ENCODE measurements around the gene SMAD6.

Gene SMAD6

DNA sequence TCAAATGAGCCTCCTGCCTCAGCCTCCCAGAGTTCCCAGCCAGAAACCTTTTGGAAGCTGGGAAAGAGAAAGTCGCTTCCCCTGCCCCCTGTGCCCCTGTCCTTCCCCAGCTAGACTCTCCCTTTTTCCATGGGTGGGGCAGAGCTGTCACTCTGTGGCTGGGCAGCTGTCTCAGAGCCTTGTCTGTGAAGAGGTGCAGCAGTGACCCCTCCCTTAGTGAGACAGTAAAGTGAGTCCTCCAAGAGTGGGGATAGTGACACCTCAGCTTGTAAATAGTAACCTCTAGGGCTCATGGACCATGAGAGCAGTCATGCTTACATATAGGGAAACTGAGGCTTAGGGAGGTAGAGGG, 76.3 kb downstream of the SMAD6 start:
- no peak for DNase-seq

GRCh38 chr15:66778716-66779115, 76.7 kb downstream of the SMAD6 start:
- no peak for DNase-seq

- no peak for DNase-seq
These were observed 77.4 kb downstream of the SMAD6 start for GRCh38 chr15:66779331-66780009.

DNA sequence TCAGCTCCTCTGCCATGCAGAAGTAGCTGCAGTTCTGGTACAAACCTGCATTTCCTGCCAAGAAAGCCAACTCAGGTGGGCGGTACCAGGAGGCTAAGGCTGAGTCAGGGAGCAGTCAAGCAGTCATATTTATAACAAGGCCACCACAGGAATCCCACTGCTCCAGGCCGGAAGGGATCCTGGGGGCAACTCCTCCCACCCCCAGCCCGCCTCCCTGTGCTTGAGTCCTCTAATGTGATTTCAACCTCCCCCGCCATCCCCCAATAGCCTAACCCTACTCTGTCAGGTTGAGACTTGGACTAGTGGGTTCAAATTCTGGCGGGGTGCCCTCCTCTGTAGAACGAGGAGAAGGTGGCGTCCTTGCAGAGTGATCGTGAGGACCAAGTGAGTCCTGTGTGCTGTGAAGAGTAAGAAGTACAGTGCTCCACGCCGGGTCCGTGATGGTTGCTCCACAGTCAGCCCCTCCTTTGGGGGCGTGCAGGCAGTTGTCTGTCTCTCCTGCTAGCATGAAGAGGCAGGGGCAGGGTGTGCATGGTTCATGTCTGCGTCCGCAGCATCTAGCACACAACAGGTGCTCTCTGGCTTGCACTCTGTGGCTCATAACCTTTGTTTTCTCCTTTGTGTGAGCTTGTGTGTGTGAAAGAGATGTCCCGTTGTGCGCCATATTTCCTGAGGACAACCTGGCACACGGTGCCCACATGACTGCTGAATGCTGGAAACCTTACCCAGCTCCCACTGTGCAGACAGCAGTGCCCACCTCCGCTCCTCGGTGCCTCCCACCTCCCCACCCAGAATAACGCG, 78.3 kb downstream of the SMAD6 start:
- DNase-seq: no peak

DNA sequence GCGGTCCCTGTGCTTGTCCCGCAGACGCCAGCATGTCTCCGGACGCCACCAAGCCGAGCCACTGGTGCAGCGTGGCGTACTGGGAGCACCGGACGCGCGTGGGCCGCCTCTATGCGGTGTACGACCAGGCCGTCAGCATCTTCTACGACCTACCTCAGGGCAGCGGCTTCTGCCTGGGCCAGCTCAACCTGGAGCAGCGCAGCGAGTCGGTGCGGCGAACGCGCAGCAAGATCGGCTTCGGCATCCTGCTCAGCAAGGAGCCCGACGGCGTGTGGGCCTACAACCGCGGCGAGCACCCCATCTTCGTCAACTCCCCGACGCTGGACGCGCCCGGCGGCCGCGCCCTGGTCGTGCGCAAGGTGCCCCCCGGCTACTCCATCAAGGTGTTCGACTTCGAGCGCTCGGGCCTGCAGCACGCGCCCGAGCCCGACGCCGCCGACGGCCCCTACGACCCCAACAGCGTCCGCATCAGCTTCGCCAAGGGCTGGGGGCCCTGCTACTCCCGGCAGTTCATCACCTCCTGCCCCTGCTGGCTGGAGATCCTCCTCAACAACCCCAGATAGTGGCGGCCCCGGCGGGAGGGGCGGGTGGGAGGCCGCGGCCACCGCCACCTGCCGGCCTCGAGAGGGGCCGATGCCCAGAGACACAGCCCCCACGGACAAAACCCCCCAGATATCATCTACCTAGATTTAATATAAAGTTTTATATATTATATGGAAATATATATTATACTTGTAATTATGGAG, 79.1 kb downstream of the SMAD6 start:
- no peak for DNase-seq

DNA sequence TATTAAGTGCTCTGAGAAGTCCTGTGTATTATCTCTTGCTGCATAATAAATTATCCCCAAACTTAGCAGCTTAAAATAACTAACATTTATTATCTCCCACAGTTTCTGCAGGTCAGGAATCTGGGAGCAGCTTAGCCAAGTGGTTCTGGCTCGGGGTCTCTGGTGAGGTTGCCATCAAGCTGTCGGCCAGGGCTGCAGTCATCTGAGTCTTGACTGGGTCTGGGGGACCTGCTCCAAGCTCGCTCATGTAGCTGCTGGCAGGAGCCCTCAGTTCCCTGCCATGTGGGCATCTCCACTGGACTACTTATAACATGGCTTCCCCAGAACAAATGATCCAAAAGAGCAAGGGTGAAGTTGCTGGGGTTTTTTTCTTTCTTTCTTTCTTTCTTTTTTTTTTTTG, 80.7 kb downstream of the SMAD6 start:
- no peak for DNase-seq

DNA sequence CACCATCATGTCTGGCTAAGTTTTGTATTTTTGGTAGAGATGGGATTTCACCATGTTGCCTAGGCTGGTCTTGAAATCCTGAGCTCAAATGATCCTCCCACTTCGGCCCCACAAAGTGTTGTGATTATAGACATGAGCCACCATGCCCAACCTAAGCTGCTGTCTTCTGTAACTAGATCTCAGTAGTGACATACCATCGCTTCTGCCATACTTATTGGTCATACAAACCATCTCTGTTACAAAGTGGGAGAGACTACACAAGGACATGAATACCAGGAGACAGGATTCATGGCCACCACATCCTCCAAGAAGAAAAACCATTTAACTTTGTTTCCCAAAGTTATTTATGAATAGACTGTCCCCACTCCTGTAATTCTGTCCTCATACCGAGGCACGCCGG, 81.3 kb downstream of the SMAD6 start:
- DNase-seq: no peak

GRCh38 chr15:66783725-66784124, 81.7 kb downstream of the SMAD6 start:
- DNase-seq: no peak

DNA sequence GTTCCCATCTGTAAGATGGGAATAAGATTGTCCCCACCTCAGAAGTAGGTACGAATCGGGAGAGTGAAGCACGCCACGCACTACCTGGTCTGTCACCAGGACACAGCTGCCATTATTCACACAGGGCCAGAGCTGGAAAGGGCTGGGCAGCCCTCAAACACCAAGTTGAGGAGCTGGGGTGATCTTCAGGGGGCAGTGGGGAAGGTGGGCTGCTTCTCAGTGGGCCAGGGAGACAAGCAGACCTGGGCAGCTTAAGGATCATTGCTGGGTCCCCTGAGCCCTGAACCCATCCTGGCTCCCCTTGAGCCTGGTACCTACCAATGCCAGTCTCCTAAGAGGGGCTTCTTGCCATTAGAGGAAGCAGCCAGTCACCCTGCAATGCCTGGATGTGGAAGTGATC, 82.1 kb downstream of the SMAD6 start:
- no peak for DNase-seq

GRCh38 chr15:66785637-66786036, 83.6 kb downstream of the SMAD6 start:
- DNase-seq: no peak

- no peak for DNase-seq
These were observed 84.2 kb downstream of the SMAD6 start for GRCh38 chr15:66786222-66786621.

DNA sequence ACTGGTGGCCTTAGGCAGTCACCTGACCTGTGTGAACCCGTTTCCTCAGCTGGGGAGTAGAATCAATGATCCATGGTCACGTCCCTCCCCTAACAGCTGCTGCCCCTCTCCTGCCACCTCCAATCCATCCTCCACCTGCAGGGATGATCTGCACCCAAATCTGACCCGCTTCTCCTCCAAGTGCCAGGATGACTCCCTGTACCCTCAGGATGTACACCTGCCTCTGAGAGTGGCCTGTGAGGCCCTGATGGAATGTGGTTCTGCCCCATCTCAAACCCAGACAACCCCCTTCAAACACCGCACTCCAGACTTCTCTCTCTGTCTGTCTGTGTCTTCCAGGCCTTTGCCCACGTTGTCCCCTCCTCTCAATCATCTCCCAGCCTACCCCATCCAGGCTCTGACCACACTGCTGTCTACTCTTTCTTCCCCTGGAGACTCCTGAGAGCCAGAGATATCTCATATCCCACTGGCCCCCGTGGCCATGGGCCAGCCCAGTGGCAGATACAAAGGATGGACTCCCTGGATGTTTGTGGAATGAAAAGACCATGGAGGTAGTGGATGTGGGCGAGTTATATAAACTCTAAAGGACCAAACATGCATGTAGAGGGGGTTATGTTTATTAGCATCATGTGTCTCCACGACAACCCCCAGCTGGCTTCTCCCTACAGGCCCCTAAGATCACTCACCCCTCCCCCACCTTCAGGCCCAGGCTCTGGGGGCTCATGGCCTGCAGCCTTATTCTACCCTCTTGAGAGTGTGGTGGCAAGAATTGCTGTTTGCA, 84.9 kb downstream of the SMAD6 start:
- no peak for DNase-seq

GRCh38 chr15:66787489-66787871, 85.4 kb downstream of the SMAD6 start:
- DNase-seq: no peak

- no peak for DNase-seq
These were observed 86.0 kb downstream of the SMAD6 start for GRCh38 chr15:66788024-66788423.

- DNase-seq: no peak
These were observed 87.3 kb downstream of the SMAD6 start for GRCh38 chr15:66789029-66790025.

DNA sequence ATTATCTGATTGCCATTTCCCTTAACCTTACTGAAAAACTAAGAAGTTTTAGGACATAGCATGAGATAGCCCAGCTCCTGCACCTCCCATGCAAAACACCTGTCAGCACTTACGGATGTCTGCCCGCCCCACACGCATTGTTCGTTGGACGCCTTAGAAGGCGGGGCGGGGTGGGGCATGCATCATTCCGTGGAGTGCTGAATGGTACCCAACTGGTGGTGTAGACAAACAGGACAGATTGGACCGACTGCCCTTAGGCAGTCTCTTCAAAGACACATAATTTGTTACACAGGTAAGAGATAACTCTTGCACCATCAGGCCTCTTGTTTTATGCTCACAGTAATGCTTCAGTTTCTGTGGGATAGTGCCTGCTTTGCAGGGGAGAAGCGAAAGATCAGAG, 93.8 kb downstream of the SMAD6 start:
- DNase-seq: peak; percentile 3

DNA sequence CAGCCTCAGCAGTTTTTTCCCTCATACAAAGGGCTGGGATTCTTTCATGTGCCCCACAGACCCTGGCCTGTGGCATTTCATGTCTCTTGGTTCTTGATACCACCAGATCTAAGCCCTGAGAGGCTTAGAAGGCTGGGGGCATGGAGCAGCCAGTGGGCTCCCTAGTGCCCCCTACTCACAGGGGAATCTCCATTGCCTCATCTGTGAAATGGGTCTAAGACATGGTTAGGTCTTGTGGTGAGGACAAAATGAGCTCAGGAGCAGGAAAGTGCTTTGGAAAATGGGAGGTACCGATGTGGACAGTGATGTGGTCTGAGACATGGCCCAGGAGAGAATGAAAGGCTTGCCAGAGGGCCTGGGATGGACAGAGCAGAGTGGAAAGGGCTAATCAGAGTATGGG, 94.3 kb downstream of the SMAD6 start:
- DNase-seq: no peak

GRCh38 chr15:66797921-66798320, 95.9 kb downstream of the SMAD6 start:
- DNase-seq: no peak

- no peak for DNase-seq
These were observed 96.5 kb downstream of the SMAD6 start for GRCh38 chr15:66798426-66799061.

- DNase-seq: no peak
These were observed 97.2 kb downstream of the SMAD6 start for GRCh38 chr15:66799242-66799641.

DNA sequence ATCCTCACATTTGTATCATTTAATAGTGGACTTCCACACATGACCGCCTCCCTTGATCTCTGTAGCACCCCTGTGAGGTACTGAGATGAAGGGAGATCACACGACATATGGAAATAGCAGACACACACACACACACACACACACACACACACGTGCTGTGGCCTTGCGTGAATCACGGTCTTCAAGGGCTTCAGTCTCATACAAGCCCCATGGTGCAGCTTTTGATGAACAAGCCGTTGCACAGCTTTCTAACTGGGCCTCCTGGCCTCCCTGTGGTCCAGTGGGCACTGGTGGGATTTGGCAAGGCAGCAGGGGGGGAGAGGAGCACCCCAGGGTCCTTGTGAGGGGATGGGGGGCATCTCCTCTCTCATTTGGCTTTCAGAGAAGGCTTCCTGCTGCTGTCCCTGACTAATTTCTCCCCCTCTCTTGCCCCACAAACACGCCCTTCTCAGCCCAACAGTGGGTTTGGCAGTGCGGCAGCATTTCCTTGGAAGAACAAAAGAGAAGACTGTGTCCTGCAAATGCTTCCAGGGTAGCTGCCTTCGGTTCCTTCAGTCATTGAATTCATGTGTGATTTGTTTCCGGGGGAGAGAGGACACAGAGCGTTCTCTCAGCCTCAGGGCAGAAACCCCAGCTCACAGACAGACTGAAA, 98.7 kb downstream of the SMAD6 start:
- no peak for DNase-seq

Measured in NCI-H774 (cell line).